HG03432 (cell line): Measurements from ENCODE around the gene FDXACB1.

Experiments
- ATAC-seq: cut with Tn5 transposase; IDR thresholded peaks from one replicate; pipeline ENCODE4 v1.9.1; 2021; ENCODE audit warnings: mild to moderate bottlenecking, moderate library complexity; ENCODE audit not compliant: unreplicated experiment

The FDXACB1 gene

DNA sequence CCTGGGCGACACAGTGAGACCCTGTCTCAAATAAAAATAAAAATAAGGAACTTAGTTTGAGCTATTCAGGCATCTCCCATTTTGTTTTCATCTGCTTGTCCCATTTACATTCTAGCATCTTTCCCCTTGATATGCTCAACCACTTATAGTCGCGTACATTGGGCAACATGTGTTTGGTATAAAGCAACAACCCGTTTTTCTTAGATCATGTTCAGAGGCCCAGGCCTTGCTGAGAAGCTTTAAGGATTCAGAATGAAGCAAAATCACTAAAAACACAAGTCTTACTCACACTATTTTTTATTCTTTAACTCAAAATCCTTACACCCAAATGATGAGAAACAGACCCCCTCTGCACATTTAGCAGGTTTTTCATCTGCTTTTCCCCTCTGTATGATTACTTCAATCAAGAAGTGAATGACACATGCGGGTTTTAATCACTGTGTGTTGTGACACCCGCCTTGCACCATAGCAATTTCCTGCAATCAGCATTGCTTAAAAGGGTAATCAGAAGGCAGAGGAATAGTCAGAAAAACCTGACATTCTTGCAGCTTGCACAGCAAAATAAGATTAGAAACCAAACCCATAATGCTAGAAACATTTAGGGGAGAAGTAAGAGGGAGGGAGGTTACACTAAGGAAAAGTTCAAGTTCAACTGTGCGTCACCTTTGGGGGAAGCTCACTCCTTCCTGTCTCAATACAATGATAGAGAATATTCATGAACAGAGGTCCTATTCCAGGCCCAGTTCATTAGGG is 33.5 kb downstream of the FDXACB1 start:
- ATAC-seq = no peak

DNA sequence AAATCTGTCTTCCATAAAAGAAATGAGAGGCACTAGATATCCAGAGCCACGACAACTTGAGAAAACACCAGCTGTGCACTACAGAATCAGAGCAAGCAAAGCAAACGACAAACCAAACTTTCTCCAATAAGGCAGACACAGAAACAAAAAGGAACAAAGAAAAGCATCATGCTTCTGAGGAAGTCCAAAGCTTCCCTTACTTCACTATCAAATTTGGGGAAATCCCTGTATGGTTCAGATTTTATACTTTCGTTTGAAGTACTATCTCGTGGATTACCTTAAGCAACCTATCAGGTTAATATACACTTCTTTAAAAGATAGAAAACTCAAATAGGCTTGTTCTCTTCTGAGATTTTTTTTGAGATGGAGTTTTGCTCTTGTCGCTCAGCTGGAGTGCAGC is 35.3 kb downstream of the FDXACB1 start:
- ATAC-seq = no peak

DNA sequence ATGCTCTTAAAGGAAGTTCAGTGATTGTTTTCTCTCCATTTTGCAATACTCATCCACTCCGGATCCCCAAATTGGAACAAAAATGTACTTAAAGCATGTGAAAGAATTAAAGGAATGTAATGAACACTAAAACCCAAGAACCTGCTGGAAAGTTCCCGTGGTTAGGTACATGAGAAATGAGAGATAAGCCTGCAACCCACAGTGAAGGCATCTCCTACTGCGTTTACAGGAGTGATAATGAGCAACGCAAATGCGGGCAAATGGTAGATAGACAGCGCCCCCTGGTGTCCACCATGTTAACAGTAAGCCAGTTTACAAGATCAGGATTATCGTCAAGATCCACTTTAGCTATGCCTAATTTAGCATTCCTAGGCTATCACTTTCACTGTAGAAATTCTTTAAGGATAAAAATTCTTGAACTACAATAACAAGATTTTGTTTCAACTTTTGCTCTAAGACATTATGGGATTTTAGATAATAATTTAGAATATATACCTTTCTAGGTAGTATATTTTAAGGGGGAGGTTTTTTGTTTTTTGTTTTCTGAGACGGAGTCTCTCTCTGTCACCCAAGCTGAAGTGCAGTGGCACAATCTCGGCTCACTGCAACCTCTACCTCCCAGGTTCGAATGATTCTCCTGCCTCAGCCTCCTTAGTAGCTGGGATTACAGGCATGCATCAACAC is 37.5 kb downstream of the FDXACB1 start:
- ATAC-seq = peak; percentile 61

DNA sequence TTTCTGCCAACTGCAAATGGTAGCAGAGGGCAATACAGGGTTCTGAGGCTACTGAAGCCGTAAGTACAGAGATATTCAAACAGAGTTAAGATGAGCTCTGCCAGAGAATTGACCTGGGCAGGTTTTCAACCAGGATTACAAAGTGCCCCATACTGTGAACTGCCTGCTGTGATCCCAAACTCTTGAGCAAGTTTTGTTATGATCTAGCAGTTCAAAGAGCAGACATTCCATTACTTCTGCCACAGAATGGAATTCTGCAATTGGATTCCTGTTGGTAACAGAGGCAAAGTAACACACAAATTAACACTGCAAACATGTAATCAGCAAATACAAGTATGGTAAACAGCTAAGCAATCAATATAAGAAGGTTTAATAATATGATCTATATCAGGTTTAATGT is 38.8 kb downstream of the FDXACB1 start:
- no peak for ATAC-seq

DNA sequence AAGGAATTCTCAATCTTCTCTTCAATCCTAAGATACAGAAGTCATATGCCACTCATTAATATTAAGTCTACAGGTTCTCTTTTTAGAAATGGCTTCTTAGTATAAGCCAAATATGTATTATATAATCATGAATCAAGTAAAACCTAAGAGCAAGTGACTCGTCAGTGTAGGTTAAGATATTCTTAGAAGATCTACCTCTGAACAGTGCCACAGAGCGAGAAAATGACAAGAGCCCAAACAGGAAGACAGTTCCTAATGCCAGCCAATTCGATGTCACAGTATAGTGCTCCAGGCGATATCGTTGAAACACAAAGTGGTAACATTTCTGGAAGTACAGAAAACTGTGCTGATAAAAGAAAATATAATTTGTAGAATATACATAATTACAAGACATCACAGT is 40.9 kb downstream of the FDXACB1 start:
- ATAC-seq = no peak

DNA sequence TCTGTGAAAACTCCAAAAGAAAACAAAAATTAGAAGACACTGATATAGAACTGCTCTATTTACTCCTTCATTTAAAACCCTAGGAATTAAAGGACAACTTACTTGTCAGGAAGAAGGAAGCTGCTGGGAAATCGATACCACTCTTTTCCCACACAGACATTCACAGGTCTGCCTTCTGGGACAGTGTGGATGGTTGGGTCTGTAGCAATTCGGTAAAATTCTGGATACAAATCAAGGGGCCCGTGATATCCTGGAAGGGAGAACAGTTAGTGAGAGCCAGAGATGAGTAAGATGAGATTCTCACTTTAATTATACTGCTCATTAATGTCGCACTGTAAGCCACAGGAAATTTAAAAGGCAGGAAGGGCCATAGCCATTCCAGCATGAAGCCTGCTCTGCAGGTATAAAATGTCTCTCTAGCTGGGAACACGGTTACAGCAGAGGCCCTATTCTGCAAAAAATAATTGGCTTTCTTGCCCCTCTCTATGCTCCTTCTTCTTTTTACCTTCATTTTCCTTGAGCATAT is 41.5 kb downstream of the FDXACB1 start:
- ATAC-seq = no peak

DNA sequence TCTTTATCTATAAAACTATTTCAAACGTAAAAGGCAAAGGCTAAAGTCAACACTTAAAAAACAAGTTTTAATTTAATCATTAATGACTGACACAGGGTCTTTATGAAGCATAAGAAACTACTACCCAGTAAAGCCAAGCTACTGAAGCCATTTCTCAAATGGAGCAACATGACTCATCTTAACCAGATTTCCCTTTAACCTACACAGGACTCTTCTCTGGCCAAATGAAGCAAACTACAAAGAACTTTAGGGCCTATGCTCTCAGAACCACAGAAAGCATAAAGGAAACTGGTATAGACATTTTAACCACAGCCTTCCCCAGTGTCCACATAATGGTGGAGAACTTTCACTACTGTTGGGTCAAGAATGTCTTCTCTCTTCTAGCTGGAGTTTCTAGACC is 42.2 kb downstream of the FDXACB1 start:
- peak; percentile 86 for ATAC-seq

DNA sequence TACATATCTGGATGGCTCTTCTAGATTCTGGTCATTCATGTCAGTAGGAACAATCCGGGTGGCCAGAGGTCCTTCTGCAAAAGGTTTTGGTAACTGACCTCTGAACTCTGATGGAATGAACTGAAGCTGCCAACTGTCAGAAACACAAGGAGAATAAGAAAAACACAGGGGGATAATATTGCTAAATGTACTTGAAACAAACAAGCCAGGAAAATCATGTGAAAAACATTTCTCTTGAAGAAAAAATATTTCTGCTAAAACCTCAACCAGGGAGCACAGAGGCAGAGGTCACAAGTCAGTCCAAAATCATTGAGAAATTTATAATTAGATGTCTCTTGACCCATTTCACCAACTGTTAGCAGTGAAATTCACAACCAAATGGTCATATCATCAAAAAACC is 42.8 kb downstream of the FDXACB1 start:
- ATAC-seq = no peak

DNA sequence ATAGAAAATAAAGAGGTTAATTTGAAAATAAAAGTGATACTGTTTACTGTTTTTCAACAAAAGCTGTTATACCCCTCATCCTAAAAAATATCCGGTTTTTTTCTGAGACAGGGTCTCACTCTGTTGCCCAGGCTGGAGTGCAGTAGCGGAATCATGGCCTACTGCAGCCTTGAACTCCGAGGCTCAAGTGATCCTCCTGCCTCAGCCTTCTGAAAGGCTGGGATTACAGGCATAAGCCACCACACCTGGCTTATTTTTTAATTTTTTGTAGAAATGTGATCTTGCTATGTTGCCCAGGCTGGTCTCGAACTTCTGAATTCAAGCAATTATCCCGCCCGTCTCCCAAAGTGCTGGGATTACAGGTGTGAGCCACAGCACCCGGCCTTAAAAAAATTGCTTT is 43.3 kb downstream of the FDXACB1 start:
- no peak for ATAC-seq

DNA sequence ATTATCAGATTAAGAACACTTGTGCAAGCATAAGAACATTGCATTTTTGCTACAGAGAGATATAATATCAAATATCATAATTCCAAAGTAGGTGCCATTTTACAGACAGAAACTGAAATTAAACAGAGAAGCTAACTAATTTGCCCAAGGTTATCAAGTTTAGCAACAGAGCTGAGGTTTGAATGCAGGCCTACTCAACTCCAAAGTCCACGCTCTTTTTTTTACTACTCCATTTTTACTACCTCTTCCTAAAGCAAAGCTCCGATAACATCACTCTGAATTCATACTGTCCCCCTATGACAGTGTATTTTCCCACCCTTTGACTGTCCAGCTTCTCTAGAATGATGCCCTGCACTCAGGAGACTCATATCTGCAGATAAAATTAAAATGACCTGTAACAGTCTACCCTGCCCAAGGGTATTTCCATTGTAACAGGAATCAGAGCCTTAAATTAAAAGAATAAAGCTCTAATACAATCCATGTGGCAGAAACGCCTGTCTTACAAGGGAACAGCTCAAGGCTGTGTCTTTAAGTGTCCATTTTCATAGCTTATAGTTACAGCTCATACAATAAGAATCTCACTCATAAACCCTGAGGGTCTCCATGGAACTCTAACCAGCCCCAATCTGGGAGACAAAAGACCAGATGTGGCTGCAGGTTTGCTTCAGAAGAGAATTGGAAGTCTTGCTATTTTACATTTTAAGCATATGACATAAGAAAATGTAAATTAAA is 44.4 kb downstream of the FDXACB1 start:
- no peak for ATAC-seq

DNA sequence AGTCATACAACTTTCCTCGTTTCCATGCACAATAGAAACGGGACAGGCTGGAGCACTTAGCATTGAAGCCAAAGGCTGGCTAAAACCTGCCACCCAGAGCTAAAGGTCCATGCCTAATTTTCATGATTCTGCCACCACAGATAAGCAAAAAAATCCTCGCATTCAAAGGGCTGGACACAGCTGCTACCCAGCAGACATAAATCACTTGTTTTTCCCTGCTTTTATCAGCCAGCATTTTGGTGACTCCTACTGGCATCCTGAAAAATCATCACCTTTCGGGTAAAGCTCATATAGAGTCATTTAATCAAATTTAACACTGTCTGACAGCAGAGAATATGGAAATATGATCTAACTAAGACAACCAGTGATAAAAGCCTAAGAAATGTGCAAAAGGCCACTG is 45.4 kb downstream of the FDXACB1 start:
- no peak for ATAC-seq

DNA sequence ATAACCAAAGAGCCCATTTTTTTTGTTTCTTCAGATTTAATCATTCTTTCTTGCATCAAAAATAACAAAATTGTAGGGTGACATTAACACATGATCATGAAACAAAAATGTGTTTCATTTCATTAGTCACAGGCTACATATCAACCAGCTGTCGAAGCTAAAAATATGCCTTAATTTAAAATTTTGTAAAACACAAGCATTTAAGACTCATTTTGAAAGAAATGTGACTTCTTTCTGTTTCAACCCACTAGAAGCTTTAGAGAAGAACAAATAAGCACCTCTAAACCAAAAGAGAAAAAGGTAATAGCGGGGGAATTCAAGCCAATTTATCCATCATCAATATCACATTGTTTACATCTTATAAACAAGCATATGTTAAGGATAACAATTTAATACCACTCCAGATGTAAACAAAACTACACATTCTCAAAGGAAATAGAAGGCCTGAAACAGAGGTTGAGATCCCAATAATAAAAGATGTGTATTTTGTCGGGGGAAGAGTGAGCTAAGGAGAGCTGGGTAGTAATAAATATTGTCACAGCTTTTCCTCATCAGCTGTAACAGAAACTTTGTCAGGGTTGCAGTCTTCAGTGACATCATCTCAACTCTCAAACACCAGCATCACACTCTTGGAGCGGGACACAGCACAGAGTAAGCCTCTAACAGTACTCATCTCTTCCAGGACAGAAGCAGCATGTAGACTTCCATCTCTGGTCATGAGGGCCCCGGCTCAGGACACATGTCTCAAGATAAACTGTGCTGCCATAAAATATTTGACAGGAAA is 49.6 kb downstream of the FDXACB1 start:
- ATAC-seq = peak; percentile 86

DNA sequence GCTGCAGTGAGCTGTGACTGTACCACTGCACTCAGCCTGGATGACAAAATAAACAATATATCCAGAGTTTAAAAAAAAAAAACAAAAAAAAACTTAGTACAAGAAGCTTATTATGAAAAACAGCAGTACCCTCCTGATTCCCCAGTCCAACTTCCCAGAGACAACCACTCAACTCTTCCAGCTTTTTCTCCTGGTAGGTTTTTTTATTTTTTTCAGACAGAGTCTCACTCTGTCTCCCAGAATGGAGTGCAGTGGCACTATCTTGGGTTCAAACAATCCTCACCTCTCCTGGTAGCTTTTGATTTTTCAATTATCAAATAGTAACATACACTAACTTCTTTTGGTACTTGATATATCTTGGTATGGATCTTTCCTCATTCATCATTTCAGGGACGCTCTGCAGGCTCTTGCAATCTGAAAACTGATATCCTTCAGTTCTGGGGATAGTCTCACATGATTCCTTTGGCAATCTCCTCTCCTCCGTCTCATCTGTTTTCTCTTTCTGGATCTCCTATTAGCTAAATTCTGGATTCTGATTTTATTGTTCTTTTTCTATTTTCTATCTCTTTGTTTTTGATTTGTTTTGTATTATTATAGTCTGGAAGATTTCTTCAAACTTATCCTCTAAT is 52.5 kb downstream of the FDXACB1 start:
- no peak for ATAC-seq
